ENCODE measurements around the gene ZNF649.
"Not testable (repeated sequence)": the region's sequence is repeated elsewhere in the genome, so short reads cannot be mapped to it uniquely, and the experiment has no call there.

ZNF649 gene

GRCh38 chr19:51915324-51915867 lies 10.6 kb upstream of the ZNF649 start:
- no peaks in the 10 kb centered on the region for H4K20me1 ChIP-seq (ENCODE audit: control insufficient read depth, insufficient read depth, low read depth, low read length)
- H3F3A ChIP-seq (ENCODE audit: control insufficient read depth, insufficient read depth) = no peaks in the 10 kb centered on the region
- no peaks in the 10 kb centered on the region for H3K36me3 ChIP-seq (ENCODE audit: control insufficient read depth, low read length)
- H3K27me3 ChIP-seq (ENCODE audit: control insufficient read depth, low read length) = no peaks in the 10 kb centered on the region
- no peaks in the 10 kb centered on the region for H3K79me2 ChIP-seq (ENCODE audit: control insufficient read depth, low read length)
- no peak overlapping the region for H3K4me2 ChIP-seq (ENCODE audit: low read length)
- no peaks in the 10 kb centered on the region for H3K9me2 ChIP-seq (replicated peaks; ENCODE audit: control insufficient read depth, low read length)
- H3K4me1 ChIP-seq (ENCODE audit: control insufficient read depth, low read length) = peaks cover 6% of the 10 kb centered on the region
- H3K9me3 ChIP-seq (ENCODE audit: control insufficient read depth, insufficient read depth, low read length) = peaks cover 39% of the 10 kb centered on the region
- H3K27ac ChIP-seq (ENCODE audit: low read depth, low read length) = no peak overlapping the region
- H3K4me3 ChIP-seq (ENCODE audit: low read length) = no peak overlapping the region
- TF ChIP-seq EZH2phosphoT487 (IDR thresholded peaks at IDR 0.05; ENCODE audit: borderline replicate concordance, low read length) (no peak), CTCF (IDR thresholded peaks at IDR 0.05; ENCODE audit: low read depth, low read length, poor library complexity, severe bottlenecking) (no peak)

- not testable (repeated sequence) for H3K27me3 ChIP-seq (ENCODE audit: control insufficient read depth, low read length); H3K27ac ChIP-seq (ENCODE audit: low read depth, low read length); H3K4me2 ChIP-seq (ENCODE audit: low read length); H3K4me3 ChIP-seq (ENCODE audit: low read length); H4K20me1 ChIP-seq (ENCODE audit: control insufficient read depth, insufficient read depth, low read depth, low read length); H3K9me2 ChIP-seq (replicated peaks; ENCODE audit: control insufficient read depth, low read length); H3F3A ChIP-seq (ENCODE audit: control insufficient read depth, insufficient read depth); H3K36me3 ChIP-seq (ENCODE audit: control insufficient read depth, low read length); H3K79me2 ChIP-seq (ENCODE audit: control insufficient read depth, low read length); H3K4me1 ChIP-seq (ENCODE audit: control insufficient read depth, low read length)
- peaks cover 20% of the 10 kb centered on the region for H3K9me3 ChIP-seq (ENCODE audit: control insufficient read depth, insufficient read depth, low read length)
These were observed 3.2 kb upstream of the ZNF649 start for GRCh38 chr19:51907981-51908380.

GRCh38 chr19:51906108-51906507 lies 1.3 kb upstream of the ZNF649 start:
- not testable (repeated sequence) for H3K4me2 ChIP-seq (ENCODE audit: low read length); H4K20me1 ChIP-seq (ENCODE audit: control insufficient read depth, insufficient read depth, low read depth, low read length); H3K36me3 ChIP-seq (ENCODE audit: control insufficient read depth, low read length); H3K9me2 ChIP-seq (replicated peaks; ENCODE audit: control insufficient read depth, low read length); H3K4me3 ChIP-seq (ENCODE audit: low read length); H3F3A ChIP-seq (ENCODE audit: control insufficient read depth, insufficient read depth); H3K27ac ChIP-seq (ENCODE audit: low read depth, low read length); H3K27me3 ChIP-seq (ENCODE audit: control insufficient read depth, low read length); H3K79me2 ChIP-seq (ENCODE audit: control insufficient read depth, low read length); H3K4me1 ChIP-seq (ENCODE audit: control insufficient read depth, low read length)
- H3K9me3 ChIP-seq (ENCODE audit: control insufficient read depth, insufficient read depth, low read length) = peaks cover 22% of the 10 kb centered on the region

- H3K36me3 ChIP-seq (ENCODE audit: control insufficient read depth, low read length); H3F3A ChIP-seq (ENCODE audit: control insufficient read depth, insufficient read depth); H3K4me1 ChIP-seq (ENCODE audit: control insufficient read depth, low read length); H4K20me1 ChIP-seq (ENCODE audit: control insufficient read depth, insufficient read depth, low read depth, low read length); H3K9me2 ChIP-seq (replicated peaks; ENCODE audit: control insufficient read depth, low read length); H3K27me3 ChIP-seq (ENCODE audit: control insufficient read depth, low read length); H3K27ac ChIP-seq (ENCODE audit: low read depth, low read length); H3K4me3 ChIP-seq (ENCODE audit: low read length); H3K79me2 ChIP-seq (ENCODE audit: control insufficient read depth, low read length); H3K4me2 ChIP-seq (ENCODE audit: low read length): not testable (repeated sequence)
- peaks cover 22% of the 10 kb centered on the region for H3K9me3 ChIP-seq (ENCODE audit: control insufficient read depth, insufficient read depth, low read length)
These were observed 822 bp upstream of the ZNF649 start for GRCh38 chr19:51905639-51906038.

- H3K79me2 ChIP-seq (ENCODE audit: control insufficient read depth, low read length) = no peaks in the 10 kb centered on the region
- no peaks in the 10 kb centered on the region for H4K20me1 ChIP-seq (ENCODE audit: control insufficient read depth, insufficient read depth, low read depth, low read length)
- no peaks in the 10 kb centered on the region for H3K27me3 ChIP-seq (ENCODE audit: control insufficient read depth, low read length)
- H3K4me1 ChIP-seq (ENCODE audit: control insufficient read depth, low read length) = 0 out of 2 replicates have a peak, but pooled peaks cover 3% of the 10 kb centered on the region
- H3K36me3 ChIP-seq (ENCODE audit: control insufficient read depth, low read length) = no peaks in the 10 kb centered on the region
- H3K4me2 ChIP-seq (ENCODE audit: low read length) = peak overlapping the region; percentile 36
- H3K9me2 ChIP-seq (replicated peaks; ENCODE audit: control insufficient read depth, low read length) = no peaks in the 10 kb centered on the region
- no peak for TF ChIP-seq CTCF (IDR thresholded peaks at IDR 0.05; ENCODE audit: low read depth, low read length, poor library complexity, severe bottlenecking)
- TF ChIP-seq EZH2phosphoT487 (IDR thresholded peaks at IDR 0.05; ENCODE audit: borderline replicate concordance, low read length) = no peak
- H3K4me3 ChIP-seq (ENCODE audit: low read length) = peak overlapping the region; percentile 61
- H3K9me3 ChIP-seq (ENCODE audit: control insufficient read depth, insufficient read depth, low read length) = peaks cover 25% of the 10 kb centered on the region
- no peaks in the 10 kb centered on the region for H3F3A ChIP-seq (ENCODE audit: control insufficient read depth, insufficient read depth)
- H3K27ac ChIP-seq (ENCODE audit: low read depth, low read length) = no peak overlapping the region
These were observed 389 bp upstream of the ZNF649 start for GRCh38 chr19:51905206-51905605.
